K562 (cell line): ENCODE data around the gene CATSPER4. TPM values are rescaled to one million over a fixed set of nuclear protein-coding genes. Genes with fewer than 3 reads are reported as not detected.

Experiments used
- DPF2 ChIP-seq: fragments of 450-650 bp; IDR thresholded peaks from 2 replicates; pipeline ENCODE4 v1.6.1; 2016
- FOSL1 ChIP-seq: fragments of 200-800 bp; sonication (Bioruptor generic); conservative IDR thresholded peaks from 2 replicates; pipeline ENCODE4 v1.6.1; 2016; ENCODE audit warnings: missing genetic modification characterization, missing compliant biosample characterization
- HNRNPK ChIP-seq: fragments of 200-400 bp; formaldehyde crosslinking; IDR thresholded peaks from one replicate; pipeline ENCODE4 v1.6.1; 2018; ENCODE audit warnings: mild to moderate bottlenecking, low read depth, low read length; ENCODE audit not compliant: poor library complexity, severe bottlenecking
- LCOR ChIP-seq: sonication (generic); formaldehyde crosslinking; IDR thresholded peaks from 2 replicates; pipeline ENCODE4 v1.8.0; 2022; ENCODE audit warnings: mild to moderate bottlenecking, missing genetic modification reagents
- NCOA6 ChIP-seq: fragments of 450-650 bp; IDR thresholded peaks from 2 replicates; pipeline ENCODE4 v1.6.1; 2017; ENCODE audit warnings: mild to moderate bottlenecking
- NFE2L1 ChIP-seq: fragments of 450-650 bp; IDR thresholded peaks from 2 replicates; pipeline ENCODE4 v1.6.1; 2016; ENCODE audit warnings: missing genetic modification characterization, low read depth, mild to moderate bottlenecking, missing compliant biosample characterization, moderate library complexity, borderline replicate concordance
- PML ChIP-seq: IDR thresholded peaks from 2 replicates; pipeline ENCODE4 v1.6.1; 2012; ENCODE audit warnings: low read length, inconsistent platforms
- SMAD2 ChIP-seq: fragments of 150-350 bp; IDR thresholded peaks from 2 replicates; pipeline ENCODE4 v1.6.1; 2014; ENCODE audit warnings: low read depth, mild to moderate bottlenecking, low read length
- SMAD4 ChIP-seq: fragments of 250-450 bp; sonication (Bioruptor Pico); conservative IDR thresholded peaks from 2 replicates; pipeline ENCODE4 v1.8.0; 2021; ENCODE audit warnings: inconsistent platforms, mild to moderate bottlenecking, moderate library complexity
- SMARCC2 ChIP-seq: fragments of 450-650 bp; IDR thresholded peaks from 2 replicates; pipeline ENCODE4 v1.6.1; 2017; ENCODE audit warnings: antibody characterized with exemption, moderate library complexity, mild to moderate bottlenecking, low read depth
- SRSF9 ChIP-seq: fragments of 200-400 bp; formaldehyde crosslinking; IDR thresholded peaks from 2 replicates; pipeline ENCODE4 v1.6.1; 2017; ENCODE audit warnings: low read depth, low read length, borderline replicate concordance
- ZC3H8 ChIP-seq: fragments of 450-650 bp; IDR thresholded peaks from 2 replicates; pipeline ENCODE4 v1.6.1; 2017
- ZNF431 ChIP-seq: sonication (generic); formaldehyde crosslinking; IDR thresholded peaks from 2 replicates; pipeline ENCODE4 v1.8.0; 2022; ENCODE audit warnings: mild to moderate bottlenecking, missing genetic modification reagents
- polyA plus RNA-seq, 8 experiments: library from polyadenylated mRNA; depleted of rRNA in 4 of 8; stranded (reverse) in 5 of 8; unstranded in 3 of 8; fragments of >200 nt; fragmentation: Nextera tagmentation in 2 of 8; fragmentation: Illumina TruSeq in 1 of 8; extraction: Ambion mirVana in 2 of 8; extraction: Trizol in 1 of 8; gene quantifications; 2 replicates each; pipeline versions ENCODE4 v1.2.1 to v1.2.3, GENCODE V29; 2011 to 2014; ENCODE audit warnings: inconsistent platforms in 1 of 8, missing spikeins in 1 of 8
- total RNA-seq, 7 experiments: library from RNA; depleted of rRNA in 6 of 7; stranded (reverse); fragments of >200 nt in 6 of 7; fragmentation: Illumina TruSeq in 2 of 7; extraction: Trizol in 2 of 7; gene quantifications; 2 replicates each; pipeline versions ENCODE4 v1.2.1 to v1.2.3, GENCODE V29; 2011 to 2021; ENCODE audit warnings: low replicate concordance in 1 of 7
- TF ChIP-seq, protein P1 (sequence below): sonication (generic); formaldehyde crosslinking; IDR thresholded peaks from 2 replicates; pipeline ENCODE4 v1.8.0; 2022; ENCODE audit warnings: mild to moderate bottlenecking, missing genetic modification reagents
- TF ChIP-seq, protein P2 (sequence below), 2 experiments: IDR thresholded peaks; 2 replicates each; pipeline ENCODE4 v1.6.1; 2012; ENCODE audit warnings: improper control_type of control experiment in 2 of 2, low read depth in 2 of 2, low read length in 2 of 2, borderline replicate concordance in 1 of 2
- TF ChIP-seq, protein P3 (sequence below), 2 experiments: fragments of 450-650 bp; IDR thresholded peaks; 2 replicates each; pipeline ENCODE4 v1.6.1; 2016
- TF ChIP-seq, protein P4 (sequence below): fragments of 450-650 bp; IDR thresholded peaks from 2 replicates; pipeline ENCODE4 v1.6.1; 2016; ENCODE audit warnings: mild to moderate bottlenecking

Gene CATSPER4
- total and polyA plus RNA-seq, 9 of the 15 experiments (the other 6 are each of a cell fraction or from before 2014, with no cell fraction given), result 0.04 to 0.13 TPM; not detected in 7

DNA sequence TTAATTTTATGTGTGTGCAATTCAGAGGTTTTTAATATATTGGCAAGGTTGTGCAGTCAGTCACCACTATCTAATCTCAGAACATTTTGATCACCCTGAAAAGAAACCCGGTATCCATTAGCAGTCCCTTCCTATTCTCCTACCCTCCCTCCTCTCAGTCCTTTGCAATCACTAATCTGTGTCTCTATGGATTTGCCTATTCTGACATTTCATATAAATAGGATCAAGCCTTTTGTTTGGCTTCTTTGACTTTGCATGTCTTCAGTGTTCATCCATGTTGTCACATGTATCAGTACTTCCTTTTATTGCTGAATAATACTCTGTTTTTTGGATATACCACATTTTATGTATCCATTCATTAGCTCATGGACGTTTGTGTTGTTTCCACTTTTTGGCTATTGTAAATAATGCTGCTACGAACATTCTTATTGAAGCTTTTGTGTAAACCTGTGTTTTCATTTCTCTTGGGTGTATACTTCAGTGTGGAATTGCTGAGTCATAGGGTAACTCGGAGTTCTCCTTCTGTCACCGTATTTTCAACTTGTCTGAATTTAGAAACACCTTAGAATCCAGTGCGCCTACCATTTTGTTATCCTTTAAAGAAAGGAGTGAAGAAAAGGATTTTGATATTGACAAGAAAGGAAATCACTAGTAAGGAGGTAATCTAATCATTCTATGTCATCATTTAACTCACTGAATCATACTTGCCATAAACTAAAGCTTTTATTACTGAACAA lies 47.0 kb downstream of the CATSPER4 start (continued):
- TF ChIP-seq, protein P1, sequence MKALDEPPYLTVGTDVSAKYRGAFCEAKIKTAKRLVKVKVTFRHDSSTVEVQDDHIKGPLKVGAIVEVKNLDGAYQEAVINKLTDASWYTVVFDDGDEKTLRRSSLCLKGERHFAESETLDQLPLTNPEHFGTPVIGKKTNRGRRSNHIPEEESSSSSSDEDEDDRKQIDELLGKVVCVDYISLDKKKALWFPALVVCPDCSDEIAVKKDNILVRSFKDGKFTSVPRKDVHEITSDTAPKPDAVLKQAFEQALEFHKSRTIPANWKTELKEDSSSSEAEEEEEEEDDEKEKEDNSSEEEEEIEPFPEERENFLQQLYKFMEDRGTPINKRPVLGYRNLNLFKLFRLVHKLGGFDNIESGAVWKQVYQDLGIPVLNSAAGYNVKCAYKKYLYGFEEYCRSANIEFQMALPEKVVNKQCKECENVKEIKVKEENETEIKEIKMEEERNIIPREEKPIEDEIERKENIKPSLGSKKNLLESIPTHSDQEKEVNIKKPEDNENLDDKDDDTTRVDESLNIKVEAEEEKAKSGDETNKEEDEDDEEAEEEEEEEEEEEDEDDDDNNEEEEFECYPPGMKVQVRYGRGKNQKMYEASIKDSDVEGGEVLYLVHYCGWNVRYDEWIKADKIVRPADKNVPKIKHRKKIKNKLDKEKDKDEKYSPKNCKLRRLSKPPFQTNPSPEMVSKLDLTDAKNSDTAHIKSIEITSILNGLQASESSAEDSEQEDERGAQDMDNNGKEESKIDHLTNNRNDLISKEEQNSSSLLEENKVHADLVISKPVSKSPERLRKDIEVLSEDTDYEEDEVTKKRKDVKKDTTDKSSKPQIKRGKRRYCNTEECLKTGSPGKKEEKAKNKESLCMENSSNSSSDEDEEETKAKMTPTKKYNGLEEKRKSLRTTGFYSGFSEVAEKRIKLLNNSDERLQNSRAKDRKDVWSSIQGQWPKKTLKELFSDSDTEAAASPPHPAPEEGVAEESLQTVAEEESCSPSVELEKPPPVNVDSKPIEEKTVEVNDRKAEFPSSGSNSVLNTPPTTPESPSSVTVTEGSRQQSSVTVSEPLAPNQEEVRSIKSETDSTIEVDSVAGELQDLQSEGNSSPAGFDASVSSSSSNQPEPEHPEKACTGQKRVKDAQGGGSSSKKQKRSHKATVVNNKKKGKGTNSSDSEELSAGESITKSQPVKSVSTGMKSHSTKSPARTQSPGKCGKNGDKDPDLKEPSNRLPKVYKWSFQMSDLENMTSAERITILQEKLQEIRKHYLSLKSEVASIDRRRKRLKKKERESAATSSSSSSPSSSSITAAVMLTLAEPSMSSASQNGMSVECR (CRISPR knock-in tag), result no peak
- TF ChIP-seq HNRNPK (no peak), SRSF9 (no peak), FOSL1 (tag) (peak; percentile 84), SMARCC2 (peak; percentile 97), LCOR (no peak), PML (0 out of 2 replicates have a peak, but pooled peaks have one; percentile 23), ZNF431 (0 out of 2 replicates have a peak, but pooled peaks have one; percentile 61), SMAD4 (CRISPR knock-in tag) (peak; percentile 34; the same call in 1 of the 2 replicates), ZC3H8 (no peak), NCOA6 (peak; percentile 78), SMAD2 (no peak), DPF2 (peak; percentile 87), NFE2L1 (peak; percentile 99)
- TF ChIP-seq, protein P2, sequence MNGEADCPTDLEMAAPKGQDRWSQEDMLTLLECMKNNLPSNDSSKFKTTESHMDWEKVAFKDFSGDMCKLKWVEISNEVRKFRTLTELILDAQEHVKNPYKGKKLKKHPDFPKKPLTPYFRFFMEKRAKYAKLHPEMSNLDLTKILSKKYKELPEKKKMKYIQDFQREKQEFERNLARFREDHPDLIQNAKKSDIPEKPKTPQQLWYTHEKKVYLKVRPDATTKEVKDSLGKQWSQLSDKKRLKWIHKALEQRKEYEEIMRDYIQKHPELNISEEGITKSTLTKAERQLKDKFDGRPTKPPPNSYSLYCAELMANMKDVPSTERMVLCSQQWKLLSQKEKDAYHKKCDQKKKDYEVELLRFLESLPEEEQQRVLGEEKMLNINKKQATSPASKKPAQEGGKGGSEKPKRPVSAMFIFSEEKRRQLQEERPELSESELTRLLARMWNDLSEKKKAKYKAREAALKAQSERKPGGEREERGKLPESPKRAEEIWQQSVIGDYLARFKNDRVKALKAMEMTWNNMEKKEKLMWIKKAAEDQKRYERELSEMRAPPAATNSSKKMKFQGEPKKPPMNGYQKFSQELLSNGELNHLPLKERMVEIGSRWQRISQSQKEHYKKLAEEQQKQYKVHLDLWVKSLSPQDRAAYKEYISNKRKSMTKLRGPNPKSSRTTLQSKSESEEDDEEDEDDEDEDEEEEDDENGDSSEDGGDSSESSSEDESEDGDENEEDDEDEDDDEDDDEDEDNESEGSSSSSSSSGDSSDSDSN (IDR thresholded peaks at IDR 0.05; ENCODE audit: borderline replicate concordance in 1 of 2, low read depth in 2 of 2, low read length in 2 of 2), result no peak
- TF ChIP-seq, protein P3, sequence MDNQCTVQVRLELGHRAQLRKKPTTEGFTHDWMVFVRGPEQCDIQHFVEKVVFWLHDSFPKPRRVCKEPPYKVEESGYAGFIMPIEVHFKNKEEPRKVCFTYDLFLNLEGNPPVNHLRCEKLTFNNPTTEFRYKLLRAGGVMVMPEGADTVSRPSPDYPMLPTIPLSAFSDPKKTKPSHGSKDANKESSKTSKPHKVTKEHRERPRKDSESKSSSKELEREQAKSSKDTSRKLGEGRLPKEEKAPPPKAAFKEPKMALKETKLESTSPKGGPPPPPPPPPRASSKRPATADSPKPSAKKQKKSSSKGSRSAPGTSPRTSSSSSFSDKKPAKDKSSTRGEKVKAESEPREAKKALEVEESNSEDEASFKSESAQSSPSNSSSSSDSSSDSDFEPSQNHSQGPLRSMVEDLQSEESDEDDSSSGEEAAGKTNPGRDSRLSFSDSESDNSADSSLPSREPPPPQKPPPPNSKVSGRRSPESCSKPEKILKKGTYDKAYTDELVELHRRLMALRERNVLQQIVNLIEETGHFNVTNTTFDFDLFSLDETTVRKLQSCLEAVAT (IDR thresholded peaks at IDR 0.05), result peak in 1 of 2 experiments; percentile 51; a peak in 1 of 4 replicates
- TF ChIP-seq, protein P4, sequence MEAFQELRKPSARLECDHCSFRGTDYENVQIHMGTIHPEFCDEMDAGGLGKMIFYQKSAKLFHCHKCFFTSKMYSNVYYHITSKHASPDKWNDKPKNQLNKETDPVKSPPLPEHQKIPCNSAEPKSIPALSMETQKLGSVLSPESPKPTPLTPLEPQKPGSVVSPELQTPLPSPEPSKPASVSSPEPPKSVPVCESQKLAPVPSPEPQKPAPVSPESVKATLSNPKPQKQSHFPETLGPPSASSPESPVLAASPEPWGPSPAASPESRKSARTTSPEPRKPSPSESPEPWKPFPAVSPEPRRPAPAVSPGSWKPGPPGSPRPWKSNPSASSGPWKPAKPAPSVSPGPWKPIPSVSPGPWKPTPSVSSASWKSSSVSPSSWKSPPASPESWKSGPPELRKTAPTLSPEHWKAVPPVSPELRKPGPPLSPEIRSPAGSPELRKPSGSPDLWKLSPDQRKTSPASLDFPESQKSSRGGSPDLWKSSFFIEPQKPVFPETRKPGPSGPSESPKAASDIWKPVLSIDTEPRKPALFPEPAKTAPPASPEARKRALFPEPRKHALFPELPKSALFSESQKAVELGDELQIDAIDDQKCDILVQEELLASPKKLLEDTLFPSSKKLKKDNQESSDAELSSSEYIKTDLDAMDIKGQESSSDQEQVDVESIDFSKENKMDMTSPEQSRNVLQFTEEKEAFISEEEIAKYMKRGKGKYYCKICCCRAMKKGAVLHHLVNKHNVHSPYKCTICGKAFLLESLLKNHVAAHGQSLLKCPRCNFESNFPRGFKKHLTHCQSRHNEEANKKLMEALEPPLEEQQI, result no peak
